DOHH2 (cell line): ENCODE data around the gene CRIP1.

Source experiments
- H3F3A ChIP-seq: fragments of 200-600 bp; sonication (generic), shearing (Covaris generic); 2 replicates; pipeline ENCODE4 v1.6.0; 2016; ENCODE audit warnings: antibody characterized with exemption, mild to moderate bottlenecking; ENCODE audit not compliant: control insufficient read depth, insufficient read depth
- H3K27ac ChIP-seq: fragments of 200-600 bp; sonication (generic); 2 replicates; pipeline ENCODE4 v1.5.1; 2014; ENCODE audit warnings: low read depth, mild to moderate bottlenecking, low read length, moderate library complexity
- H3K27me3 ChIP-seq: fragments of 200-600 bp; sonication (generic); 2 replicates; pipeline ENCODE4 v1.6.1; 2014; ENCODE audit warnings: mild to moderate bottlenecking, low read length, mixed read lengths; ENCODE audit not compliant: control insufficient read depth
- H3K36me3 ChIP-seq: fragments of 200-600 bp; sonication (generic); 2 replicates; pipeline ENCODE4 v1.6.1; 2014; ENCODE audit warnings: mild to moderate bottlenecking, low read length, moderate library complexity, mixed read lengths; ENCODE audit not compliant: control insufficient read depth
- H3K4me1 ChIP-seq: fragments of 200-600 bp; sonication (generic); 2 replicates; pipeline ENCODE4 v1.6.1; 2014; ENCODE audit warnings: mild to moderate bottlenecking, low read length, mixed read lengths; ENCODE audit not compliant: control insufficient read depth
- H3K4me2 ChIP-seq: fragments of 200-600 bp; sonication (generic); 2 replicates; pipeline ENCODE4 v1.6.0; 2014; ENCODE audit warnings: mild to moderate bottlenecking, low read length, moderate library complexity
- H3K4me3 ChIP-seq: fragments of 200-600 bp; sonication (generic); 2 replicates; pipeline ENCODE4 v1.5.1; 2014; ENCODE audit warnings: mild to moderate bottlenecking, low read length, mixed read lengths
- H3K79me2 ChIP-seq: fragments of 200-600 bp; sonication (generic); 2 replicates; pipeline ENCODE4 v1.6.1; 2014; ENCODE audit warnings: mild to moderate bottlenecking, low read length, mixed read lengths; ENCODE audit not compliant: control insufficient read depth
- H3K9me2 ChIP-seq: fragments of 200-600 bp; sonication (generic); replicated peaks from 2 replicates; pipeline ENCODE4 v1.6.1; 2014; ENCODE audit warnings: mild to moderate bottlenecking, low read length, mixed read lengths; ENCODE audit not compliant: control insufficient read depth
- H3K9me3 ChIP-seq: fragments of 200-600 bp; sonication (generic); 2 replicates; pipeline ENCODE4 v1.6.1; 2014; ENCODE audit warnings: antibody characterized with exemption, low read length, mixed read lengths; ENCODE audit not compliant: control insufficient read depth, insufficient read depth
- H4K20me1 ChIP-seq: fragments of 200-600 bp; sonication (generic); 2 replicates; pipeline ENCODE4 v1.6.0; 2014; ENCODE audit warnings: low read depth, mild to moderate bottlenecking, antibody characterized with exemption, low read length, moderate library complexity; ENCODE audit not compliant: control insufficient read depth, insufficient read depth
- CTCF ChIP-seq: fragments of 200-600 bp; sonication (generic); IDR thresholded peaks from one replicate; pipeline ENCODE4 v1.5.1; 2014; ENCODE audit warnings: antibody characterized with exemption, mild to moderate bottlenecking, low read depth, low read length; ENCODE audit not compliant: poor library complexity, severe bottlenecking
- EZH2phosphoT487 ChIP-seq: fragments of 200-600 bp; sonication (generic); IDR thresholded peaks from 2 replicates; pipeline ENCODE4 v1.6.1; 2017; ENCODE audit warnings: borderline replicate concordance, mild to moderate bottlenecking, antibody characterized with exemption, low read length, moderate library complexity, mixed read lengths

CRIP1 gene

DNA sequence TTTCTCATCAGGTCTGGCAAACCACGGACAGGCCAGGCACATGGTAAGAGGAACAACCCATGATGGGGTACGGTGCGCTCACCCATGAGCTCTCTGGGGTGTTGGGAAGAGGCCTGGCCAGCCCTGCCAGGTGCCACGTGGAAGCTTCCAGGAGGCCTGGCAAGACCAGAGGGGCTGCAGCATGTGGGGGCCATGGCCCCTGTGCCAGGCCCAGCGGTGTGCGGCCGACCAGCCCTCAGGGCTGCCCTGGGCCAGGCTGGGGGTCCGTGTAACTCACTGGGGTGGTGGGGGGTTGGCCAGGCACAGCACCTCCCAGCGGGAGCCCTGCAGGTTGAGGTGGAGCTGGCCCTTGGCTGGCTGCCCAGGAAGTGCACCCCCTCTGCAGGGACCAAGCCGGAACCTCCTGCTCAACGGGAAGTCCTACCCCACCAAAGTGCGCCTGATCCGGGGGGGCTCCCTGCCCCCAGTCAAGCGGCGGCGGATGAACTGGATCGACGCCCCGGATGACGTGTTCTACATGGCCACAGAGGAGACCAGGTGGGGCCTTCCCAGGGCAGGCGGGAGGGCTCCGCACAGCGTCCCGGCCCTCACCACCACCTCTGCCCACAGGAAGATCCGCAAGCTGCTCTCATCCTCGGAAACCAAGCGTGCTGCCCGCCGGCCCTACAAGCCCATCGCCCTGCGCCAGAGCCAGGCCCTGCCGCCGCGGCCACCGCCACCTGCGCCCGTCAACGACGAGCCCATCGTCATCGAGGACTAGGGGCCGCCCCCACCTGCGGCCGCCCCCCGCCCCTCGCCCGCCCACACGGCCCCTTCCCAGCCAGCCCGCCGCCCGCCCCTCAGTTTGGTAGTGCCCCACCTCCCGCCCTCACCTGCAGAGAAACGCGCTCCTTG is 17.0 kb upstream of the CRIP1 start:
- Histone ChIP-seq H4K20me1 (no peaks in the 10 kb centered on the region), H3K9me3 (no peaks in the 10 kb centered on the region), H3K4me3 (no peak overlapping the region), H3K9me2 (no peaks in the 10 kb centered on the region), H3K36me3 (peaks cover 24% of the 10 kb centered on the region; the same call in 1 of the 2 replicates), H3K79me2 (no peaks in the 10 kb centered on the region), H3K27me3 (peaks cover 3% of the 10 kb centered on the region), H3F3A (peaks cover 6% of the 10 kb centered on the region; the same call in 1 of the 2 replicates), H3K4me1 (peaks cover 18% of the 10 kb centered on the region), H3K4me2 (no peak overlapping the region), H3K27ac (no peak overlapping the region)
- TF ChIP-seq EZH2phosphoT487 = no peak
- TF ChIP-seq CTCF = no peak

- no peaks in the 10 kb centered on the region for H3K79me2 ChIP-seq
- no peaks in the 10 kb centered on the region for H3K9me2 ChIP-seq
- H3F3A ChIP-seq = peaks cover 6% of the 10 kb centered on the region; the same call in 1 of the 2 replicates
- H3K36me3 ChIP-seq = peaks cover 15% of the 10 kb centered on the region; the same call in 1 of the 2 replicates
- no peak overlapping the region for H3K4me3 ChIP-seq
- no peak overlapping the region for H3K4me2 ChIP-seq
- no peaks in the 10 kb centered on the region for H3K9me3 ChIP-seq
- H3K27ac ChIP-seq = no peak overlapping the region
- peaks cover 26% of the 10 kb centered on the region for H3K4me1 ChIP-seq
- peaks cover 13% of the 10 kb centered on the region for H3K27me3 ChIP-seq
- TF ChIP-seq CTCF (peak; percentile 7), EZH2phosphoT487 (no peak)
- no peaks in the 10 kb centered on the region for H4K20me1 ChIP-seq
These were observed 16.1 kb upstream of the CRIP1 start for GRCh38 chr14:105470350-105471296.

DNA sequence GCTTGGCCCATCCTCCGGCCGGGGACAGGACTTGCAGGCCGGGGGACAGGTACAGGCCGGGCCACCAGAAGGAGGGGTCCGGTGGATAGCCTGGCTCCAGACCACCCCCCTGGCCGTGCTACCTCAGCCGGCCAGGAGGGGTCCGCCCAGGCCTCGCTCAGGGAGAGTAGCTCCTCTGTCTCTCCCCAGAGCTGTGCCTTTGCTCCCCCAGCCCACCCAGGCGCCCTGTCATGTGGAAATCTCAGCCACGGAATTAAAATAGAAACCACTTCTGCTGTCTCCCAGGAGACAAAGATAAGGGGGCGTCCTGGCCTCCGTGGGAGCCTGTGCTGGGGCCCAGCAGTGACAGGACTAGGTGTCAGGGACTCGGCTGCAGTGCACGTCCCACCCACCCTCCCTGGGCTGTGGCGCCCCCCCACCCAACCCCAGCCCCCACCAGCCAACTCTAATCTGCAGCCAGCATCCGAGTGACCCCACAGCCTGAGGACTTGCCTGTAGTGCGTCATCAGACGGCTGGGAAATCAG is 15.3 kb upstream of the CRIP1 start:
- H4K20me1 ChIP-seq = no peaks in the 10 kb centered on the region
- H3K4me1 ChIP-seq = peaks cover 28% of the 10 kb centered on the region
- no peak overlapping the region for H3K4me2 ChIP-seq
- H3K9me3 ChIP-seq = no peaks in the 10 kb centered on the region
- no peaks in the 10 kb centered on the region for H3K79me2 ChIP-seq
- no peak for TF ChIP-seq EZH2phosphoT487
- TF ChIP-seq CTCF = no peak
- peaks cover 20% of the 10 kb centered on the region for H3K27me3 ChIP-seq
- no peak overlapping the region for H3K27ac ChIP-seq
- peaks cover 6% of the 10 kb centered on the region; the same call in 1 of the 2 replicates for H3F3A ChIP-seq
- H3K9me2 ChIP-seq = no peaks in the 10 kb centered on the region
- peaks cover 12% of the 10 kb centered on the region; the same call in 1 of the 2 replicates for H3K36me3 ChIP-seq
- no peak overlapping the region for H3K4me3 ChIP-seq
